D721Med (cell line): ENCODE measurements around the gene CAPN1.
A peak's percentile ranks its signal among the peaks of the same experiment; 100 is the strongest.

ENCODE experiments used
- DNase-seq: peaks from one replicate; pipeline ENCODE4 v3.0.0; 2011; ENCODE audit warnings: low spot score; ENCODE audit not compliant: insufficient read length
- FAIRE-seq: peaks from 2 replicates; lab custom pipeline; 2011; peaks lifted over from hg19 to GRCh38; lab: Jason Lieb, UNC
- CTCF ChIP-seq: IDR thresholded peaks from 2 replicates; pipeline ENCODE4 v1.5.1; 2012; ENCODE audit warnings: mild to moderate bottlenecking, control low read depth; ENCODE audit not compliant: insufficient read depth; ENCODE audit errors: missing control alignments

The CAPN1 gene

DNA sequence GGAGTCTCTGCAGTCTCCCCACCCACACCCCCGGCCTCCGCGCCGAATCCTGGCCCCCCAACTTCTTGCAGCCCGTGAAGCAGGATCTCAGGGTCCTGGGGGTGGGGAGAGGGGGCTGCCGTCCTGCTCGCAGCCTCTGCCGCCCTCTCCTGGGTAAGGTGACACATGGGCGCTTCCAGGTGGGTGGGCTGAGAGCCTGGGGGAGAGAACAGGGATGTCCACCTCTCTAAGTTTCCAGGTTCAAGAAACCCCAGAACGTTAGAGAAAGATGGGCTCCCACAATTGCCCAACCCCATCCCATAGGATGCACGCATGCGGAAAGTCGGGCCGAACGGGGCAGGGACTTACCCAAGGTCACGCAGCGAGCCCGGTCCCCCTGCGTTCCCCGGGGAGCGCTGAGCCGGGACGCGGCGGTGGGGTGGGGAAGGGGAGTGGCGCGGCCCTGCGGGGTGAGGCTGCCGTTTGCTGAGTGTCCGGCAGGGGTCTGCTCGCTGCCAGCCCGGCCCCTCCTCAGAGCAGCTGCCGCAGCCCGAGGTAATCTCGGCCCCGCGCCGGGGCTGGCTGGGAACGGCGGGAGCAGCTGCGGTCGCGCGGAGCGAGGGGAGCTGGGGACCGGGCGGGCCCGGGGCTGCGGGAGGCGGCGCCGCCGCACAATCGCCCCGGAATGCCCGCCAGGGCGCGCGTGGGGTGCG is 705 bp upstream of the CAPN1 start:
- TF ChIP-seq CTCF: peak; percentile 32
- FAIRE-seq (no peak), DNase-seq (peak; percentile 32)

- DNase-seq (no peak), FAIRE-seq (no peak)
- no peak for TF ChIP-seq CTCF
These were observed 786 bp downstream of the CAPN1 start for GRCh38 chr11:65182258-65183170.

- no peak for DNase-seq
- no peak for FAIRE-seq
- no peak for TF ChIP-seq CTCF
These were observed 1.6 kb downstream of the CAPN1 start for GRCh38 chr11:65183201-65183891.

GRCh38 chr11:65184146-65184545 is 2.4 kb downstream of the CAPN1 start:
- DNase-seq: no peak
- no peak for TF ChIP-seq CTCF
- FAIRE-seq: no peak

- DNase-seq (no peak), FAIRE-seq (no peak)
- TF ChIP-seq CTCF: no peak
These were observed 3.4 kb downstream of the CAPN1 start for GRCh38 chr11:65185171-65185570.

DNA sequence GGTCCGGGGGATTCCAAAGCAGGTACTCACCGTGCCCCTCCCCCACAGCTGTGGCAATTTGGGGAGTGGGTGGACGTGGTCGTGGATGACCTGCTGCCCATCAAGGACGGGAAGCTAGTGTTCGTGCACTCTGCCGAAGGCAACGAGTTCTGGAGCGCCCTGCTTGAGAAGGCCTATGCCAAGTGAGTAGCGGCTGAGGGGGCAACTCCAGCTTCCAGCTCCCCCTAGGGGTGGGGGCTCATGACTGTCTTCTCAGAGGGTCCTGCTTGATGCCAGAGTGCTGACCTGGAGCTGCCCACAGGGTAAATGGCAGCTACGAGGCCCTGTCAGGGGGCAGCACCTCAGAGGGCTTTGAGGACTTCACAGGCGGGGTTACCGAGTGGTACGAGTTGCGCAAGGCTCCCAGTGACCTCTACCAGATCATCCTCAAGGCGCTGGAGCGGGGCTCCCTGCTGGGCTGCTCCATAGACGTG is 4.2 kb downstream of the CAPN1 start:
- FAIRE-seq: no peak
- DNase-seq: no peak
- no peak for TF ChIP-seq CTCF
